Superior temporal gyrus (tissue), 1 donor: ENCODE results near the gene FKBP6.
"Not testable (repeated sequence)": the region's sequence is repeated elsewhere in the genome, so short reads cannot be mapped to it uniquely, and the experiment has no call there.

Experiments used
- DNase-seq: peaks from one replicate; pipeline ENCODE4 v3.0.0-alpha.2; 2016; ENCODE audit errors: extremely low spot score

Gene FKBP6

DNA sequence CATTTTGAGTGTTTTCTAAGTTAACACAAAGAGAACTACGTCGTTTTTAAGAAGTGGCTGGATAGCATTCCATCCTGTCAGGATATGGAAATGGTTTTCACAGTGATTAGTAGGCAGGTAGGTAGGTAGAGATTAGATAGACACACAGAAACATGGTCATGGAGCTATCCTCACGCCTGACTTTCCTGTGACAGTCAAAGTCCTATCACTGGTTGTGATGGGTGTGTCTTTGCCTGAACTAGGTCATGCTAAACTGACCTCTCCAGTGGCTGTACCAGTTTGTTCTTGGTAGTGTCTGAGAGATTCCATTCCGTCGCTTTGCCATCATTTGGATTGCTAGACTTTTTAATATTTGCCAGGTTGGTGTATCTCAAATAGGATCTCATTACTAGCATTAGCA lies 28.2 kb downstream of the FKBP6 start:
- no peak for DNase-seq

DNA sequence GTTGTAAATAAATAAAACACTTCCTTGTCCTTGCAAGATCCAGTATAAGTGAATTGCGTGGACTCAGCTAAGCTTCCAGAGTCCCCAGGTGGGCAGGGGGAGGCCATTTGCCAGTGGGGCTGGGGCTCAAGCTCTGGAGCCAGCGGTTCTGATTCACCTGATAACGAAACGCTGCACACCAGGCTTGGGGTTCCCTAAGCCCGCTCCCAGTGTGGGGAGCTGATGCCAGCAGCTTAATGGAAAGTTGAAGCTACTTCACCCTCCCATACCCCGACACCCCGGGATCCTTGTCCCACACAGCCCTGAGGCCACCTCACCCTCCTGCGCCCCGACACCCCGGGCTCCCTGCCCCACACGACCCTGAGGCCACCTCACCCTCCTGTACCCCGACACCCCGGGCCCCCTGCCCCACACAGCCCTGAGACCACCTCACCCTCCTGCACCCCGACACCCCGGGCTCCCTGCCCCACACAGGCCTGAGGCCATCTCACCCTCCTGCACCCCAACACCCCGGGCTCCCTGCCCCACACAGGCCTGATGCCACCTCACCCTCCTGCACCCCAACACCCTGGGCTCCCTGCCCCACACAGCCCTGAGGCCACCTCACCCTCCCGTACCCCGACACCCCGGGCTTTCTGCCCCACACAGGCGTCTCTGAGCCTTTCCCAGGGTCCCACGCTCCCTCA lies 30.8 kb downstream of the FKBP6 start:
- no peak for DNase-seq

DNA sequence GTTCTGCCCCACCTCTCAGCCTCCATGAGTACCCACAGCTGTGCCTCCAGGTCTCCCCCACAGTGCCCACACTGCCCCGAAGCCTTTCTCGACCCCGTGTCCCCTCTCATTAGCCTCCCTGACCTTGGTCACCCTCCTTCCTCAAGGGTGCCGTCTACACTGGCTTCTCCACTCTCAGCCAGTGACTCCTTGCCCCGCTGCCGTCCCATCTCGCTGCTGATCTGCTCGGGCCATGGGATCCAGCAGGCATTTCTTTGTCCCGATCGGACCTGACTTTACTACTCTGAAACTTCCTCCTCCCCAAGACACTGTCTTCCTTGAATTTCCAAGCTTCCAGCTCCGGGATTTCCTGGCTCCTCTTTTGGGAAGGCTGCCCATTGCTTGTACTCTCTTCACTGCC lies 31.3 kb downstream of the FKBP6 start:
- DNase-seq, result no peak

DNA sequence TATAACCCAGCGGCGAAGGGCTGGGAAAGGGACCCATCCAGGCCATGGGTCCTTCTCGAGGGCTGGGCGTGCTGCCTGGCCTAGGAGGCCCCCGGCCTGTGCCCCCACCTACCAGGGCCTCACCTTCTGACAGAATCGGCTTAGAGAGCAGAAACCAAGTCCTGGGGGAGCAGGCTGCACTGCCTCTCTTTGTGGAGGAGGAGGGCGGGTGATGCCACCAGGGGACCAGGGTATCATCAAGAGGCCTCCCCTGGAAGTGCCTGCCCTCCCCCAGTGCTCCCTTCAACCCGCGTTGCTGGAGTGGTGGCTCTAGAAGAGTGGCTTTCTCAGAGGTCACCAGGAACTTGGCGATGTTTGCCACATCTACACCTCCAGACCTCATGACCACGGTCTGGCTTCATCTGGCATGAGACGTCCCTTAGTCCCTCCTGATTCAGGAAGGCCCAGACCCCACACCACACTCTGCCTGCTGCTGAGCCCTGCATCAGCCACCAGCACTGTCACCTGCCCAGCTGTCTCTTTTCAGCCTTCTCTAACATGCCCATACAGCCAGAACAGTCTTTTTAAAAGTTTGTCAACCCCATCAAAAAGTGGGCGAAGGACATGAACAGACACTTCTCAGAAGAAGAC lies 31.9 kb downstream of the FKBP6 start:
- DNase-seq, result no peak

DNA sequence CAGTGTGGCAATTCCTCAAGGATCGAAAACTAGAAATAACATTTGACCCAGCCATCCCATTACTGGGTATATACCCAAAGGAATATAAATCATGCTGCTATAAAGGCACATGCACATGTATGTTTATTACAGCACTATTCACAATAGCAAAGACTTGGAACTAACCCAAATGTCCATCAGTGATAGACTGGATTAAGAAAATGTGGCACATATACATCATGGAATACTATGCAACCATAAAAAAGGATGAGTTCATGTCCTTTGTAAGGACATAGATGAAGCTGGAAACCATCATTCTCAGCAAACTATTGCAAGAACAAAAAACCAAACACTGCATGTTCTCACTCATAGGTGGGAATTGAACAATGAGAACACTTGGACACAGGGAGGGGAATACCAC lies 32.6 kb downstream of the FKBP6 start:
- DNase-seq, result not testable (repeated sequence)

DNA sequence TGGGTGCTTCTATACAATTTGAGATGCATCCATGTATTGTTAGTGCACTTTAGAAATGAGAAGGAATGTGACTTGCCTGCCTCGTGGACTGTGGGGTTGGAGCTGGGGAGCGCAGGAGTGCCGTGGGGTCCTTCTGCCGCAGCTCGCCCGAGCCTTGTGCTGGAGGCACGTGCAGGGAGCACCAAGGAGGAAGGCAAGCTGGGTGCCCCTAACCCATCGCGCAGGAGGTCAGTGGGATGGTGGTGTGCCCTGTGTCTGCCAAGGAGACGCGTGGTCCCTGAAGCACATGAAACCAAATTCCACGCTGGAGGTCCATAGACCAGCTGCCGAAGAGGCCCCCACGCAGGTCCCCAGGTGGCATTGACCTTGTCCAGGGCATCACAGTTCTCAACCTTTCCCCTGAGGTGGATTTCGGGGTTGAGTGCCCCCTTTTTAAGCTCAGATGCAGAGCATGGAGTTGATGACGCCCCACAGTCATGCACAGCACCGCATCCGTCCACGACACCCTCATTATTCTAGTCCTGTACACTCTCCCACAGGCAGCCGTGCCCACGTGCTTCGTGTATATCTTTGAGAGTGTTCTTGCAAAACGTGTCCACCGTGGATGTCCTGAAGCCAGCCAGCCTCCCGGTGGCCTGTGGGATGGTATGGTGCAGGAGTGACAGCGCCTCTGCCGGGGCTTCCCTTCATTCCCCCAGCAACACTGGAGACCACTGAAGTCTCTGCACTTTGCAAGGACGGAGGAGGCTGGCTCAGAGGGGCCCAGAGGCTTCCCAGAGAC lies 35.5 kb downstream of the FKBP6 start:
- DNase-seq, result no peak

DNA sequence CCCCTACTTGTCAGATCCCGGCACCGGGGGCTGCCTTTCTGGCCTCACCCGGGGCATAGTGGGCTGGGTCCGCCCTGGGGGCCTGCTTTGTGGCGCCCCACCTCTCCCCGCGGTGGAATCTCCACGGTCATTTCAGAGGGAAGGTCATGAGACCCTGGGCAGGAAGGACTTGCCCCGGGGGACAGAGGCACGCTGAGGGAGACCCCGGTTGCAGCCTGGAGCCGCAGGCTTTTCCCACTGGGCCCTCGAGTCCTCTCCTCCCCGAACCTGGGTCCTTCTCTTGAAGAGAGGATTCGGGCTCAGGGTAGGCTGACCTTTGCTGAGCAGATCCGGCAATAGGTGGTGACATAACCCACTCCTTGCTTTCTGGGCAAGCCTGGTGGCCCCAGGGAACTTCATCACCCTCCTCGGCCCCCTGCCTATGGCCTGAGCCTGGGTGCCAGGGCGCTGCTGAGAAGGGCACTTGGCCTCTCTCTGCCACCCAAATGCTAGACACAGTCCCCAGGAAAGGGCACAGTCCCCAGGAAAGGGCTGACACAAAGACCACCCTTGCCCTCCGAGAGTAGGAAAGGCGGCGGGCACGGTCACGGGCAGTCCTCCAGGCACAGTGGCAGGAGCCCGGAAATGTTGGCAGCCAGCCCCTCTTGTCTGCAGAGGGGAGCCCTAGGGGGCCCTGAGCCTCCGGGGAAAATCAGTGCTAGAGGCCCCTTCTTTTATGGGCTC lies 36.2 kb downstream of the FKBP6 start:
- no peak for DNase-seq

DNA sequence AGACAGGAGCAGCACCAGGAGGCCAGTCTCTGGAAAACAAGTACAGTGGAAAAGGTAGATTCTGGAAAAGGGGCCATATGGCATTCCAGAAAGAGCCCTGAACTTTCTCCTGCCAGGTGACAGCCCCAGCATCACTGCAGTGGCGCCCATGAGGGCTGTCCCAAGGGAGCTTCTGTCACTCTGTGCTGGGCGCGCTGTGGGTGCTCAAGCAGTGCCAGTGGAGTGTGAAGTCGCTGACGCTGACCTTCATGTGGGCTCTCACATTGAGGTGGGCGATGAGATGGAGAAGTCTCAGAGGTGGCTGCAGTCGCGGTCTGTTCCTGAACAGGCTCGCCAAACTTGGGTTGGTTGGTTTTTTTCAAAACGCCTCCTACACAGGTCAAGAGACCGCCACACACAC lies 38.2 kb downstream of the FKBP6 start:
- no peak for DNase-seq

DNA sequence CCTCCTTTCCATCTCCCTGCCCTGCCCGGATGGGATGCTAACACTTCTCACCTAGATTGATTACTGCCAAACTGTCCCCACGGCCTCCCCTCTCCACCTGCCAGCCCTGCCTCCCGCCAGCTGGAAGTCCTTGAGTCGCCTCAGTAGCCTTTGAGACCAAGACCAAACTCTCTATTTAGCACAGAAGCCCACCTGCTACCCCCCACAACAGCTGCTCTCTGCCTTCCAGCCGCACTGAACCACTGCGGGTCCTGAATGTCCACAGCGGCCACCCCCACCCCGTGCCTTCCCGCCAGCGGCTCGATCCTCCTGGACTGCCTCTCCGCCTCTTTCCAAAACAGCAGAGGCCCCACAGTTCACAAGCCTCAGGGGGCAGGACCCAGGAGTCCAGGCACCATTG lies 39.0 kb downstream of the FKBP6 start:
- no peak for DNase-seq

DNA sequence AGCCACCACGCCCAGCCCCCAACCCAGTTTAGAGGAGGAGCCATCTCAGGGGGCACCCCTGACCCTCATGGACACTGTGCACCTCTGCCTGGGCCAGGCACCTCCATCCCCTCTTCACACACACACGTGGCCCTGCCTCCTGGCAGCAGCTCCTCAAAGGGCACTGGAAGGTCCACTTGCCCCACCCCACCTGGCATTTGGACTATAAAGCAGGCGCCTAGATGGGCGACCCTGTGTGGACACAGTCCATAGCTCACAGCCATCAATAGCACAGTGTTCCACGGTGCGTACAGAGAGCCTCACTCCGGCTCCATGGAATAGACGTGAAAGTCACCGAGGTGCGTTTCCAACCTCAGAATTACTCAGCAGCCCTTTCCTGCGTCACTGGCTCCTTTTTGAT lies 41.0 kb downstream of the FKBP6 start:
- DNase-seq, result no peak

DNA sequence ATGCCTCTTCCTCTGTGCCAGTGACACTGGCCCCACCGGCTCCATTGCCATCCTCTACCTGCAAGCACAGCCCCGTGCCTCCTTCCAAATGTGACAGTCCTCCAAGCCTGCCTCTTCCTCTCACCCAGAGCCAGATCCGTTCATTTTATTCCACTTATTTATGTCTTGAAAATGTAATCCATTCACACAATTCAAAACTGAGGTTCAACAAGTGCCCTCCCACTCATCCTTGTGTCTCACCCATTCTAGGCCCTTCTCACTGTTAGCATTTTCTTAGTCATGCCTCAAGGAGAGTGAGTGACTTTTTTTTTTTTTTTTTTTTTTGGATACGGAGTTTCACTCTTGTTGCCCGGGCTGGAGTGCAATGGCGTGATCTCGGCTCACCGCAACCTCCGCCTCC lies 41.7 kb downstream of the FKBP6 start:
- DNase-seq, result no peak

DNA sequence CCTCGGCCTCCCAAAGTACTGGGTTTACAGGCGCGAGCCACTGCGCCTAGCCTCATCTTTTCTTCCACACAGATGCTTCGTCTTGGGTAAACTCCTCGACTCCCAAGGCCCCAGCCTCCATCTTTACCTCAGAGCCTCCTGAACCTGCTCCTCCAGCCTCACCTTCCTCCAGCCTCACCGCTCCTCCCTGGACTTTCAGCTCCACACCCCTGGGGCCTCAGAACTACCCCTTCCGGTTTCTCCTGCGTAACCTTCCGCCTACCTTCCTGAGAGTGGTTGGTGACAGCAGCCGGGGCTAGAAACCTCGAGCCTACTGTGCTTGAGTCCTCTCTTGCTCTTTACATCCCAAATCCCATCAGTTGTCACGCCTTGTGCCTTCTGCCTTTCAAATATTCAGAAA lies 45.8 kb downstream of the FKBP6 start:
- no peak for DNase-seq

DNA sequence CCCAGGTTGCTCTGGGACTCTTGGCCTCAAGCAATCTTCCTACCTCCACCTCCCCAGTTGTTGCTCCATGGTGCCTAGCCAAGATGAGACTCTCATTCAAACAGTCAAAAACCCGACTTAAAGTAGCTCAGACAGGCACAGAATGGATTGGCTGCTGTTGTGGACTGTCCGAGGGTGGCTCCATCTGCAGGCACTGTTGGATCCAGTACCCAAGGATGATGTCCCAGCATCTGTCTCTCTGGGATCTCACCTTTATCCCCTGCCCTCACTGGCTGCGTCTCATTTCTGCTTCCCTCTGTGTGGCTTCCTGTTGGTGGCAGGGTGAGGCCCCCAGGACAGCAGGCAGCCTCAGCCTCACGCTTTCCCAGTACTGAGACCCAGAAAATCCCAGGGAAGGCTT lies 48.3 kb downstream of the FKBP6 start:
- DNase-seq, result not testable (repeated sequence)

DNA sequence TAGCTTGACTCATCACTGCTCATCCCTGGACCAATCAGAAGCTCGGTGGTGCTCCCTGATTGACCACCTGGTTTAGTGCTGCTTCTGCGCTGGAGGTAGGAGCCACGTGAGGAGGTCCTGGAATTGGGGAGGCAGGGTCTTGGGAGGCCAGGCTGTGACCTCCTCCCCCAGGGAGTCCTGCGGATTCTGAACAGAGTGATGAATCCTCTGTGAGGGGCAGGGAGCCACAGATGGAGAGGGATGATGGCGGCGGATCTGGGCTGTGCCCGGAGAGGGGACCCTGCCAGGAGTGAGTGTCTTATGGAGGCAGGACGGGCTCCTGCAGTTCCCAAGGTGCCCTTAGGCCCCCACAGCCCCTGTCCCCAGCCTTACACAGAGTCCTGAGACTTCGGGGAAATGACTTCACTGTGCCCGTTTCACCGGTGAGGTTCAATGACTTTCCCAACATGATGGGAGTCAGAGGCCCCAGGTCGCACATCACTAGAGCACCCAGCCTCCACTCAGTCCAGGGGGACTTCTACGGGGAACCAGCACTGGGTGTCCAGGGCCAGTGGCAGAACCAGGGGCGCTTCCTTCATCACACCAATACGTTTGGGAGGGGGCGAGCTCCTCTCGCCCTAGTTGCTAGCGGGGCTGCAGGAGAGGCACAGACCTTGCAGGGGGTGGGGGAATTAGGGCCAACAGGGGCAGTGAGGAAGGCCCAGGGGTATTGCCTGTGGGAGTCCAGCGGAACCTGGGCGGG lies 48.9 kb downstream of the FKBP6 start:
- no peak for DNase-seq

DNA sequence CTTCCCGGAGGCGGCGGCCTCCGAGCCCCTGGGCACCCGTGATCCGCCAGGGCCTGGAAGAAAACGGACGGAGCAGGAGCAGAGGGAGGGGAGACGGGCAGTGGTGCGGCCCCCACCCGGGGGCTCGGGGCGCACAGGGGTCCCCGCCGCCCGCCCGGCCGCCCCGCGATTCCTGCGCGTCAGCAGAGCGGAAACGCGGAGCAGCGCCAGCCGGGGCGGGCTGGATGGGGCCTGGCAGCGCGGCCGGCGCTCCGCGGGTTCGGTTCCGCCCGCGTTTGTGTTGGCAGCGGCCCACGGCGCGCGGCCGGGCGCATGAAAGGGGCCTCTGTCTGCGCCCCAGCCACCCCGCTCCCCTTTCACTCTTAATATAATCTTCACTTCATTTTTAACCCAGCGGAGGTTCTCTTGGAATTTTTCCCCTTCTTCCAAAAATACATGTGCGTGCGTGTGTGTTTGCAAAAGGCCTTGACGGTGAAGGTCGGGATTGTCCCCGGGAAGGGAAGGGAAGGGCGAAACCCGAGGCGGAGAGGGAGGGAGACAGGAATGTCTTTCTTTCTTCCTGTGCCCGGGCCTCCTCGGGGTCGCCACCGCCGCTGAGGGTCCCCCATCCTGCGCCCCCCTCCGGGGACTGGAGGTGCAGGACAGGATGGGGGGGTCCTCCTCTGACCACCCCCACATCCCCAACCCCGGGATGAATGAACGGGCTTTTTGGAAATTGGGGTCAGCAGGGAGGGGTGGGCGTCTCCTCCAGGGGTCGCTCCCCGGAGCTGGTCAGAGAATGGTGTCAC lies 49.6 kb downstream of the FKBP6 start:
- DNase-seq, result not testable (repeated sequence)

DNA sequence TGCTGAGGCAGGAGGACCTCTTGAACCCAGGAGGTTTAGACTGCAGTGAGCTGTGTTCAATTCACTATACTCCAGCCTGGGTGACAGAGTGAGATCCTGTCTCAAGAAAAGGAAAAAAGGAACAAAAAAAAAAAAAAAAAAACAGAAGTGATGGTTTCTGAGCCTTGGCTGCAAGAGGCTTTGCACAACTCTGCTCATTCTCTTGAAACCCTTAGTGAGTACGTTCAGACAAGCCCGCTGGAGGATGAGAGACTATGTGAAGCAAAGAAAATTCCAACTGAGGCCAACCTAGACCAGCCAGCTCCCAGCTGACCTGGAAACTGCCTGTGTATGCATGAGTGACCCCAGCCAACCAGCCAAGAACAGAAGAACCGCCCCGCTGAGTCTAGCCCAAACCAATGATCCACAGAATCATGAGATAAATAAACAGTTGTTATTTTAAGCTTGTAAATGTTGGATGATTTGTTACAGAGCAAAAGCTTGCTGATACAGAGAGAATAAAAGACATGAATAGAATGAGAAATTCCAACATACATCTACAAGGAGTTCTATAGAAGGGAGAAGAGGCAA lies 55.1 kb downstream of the FKBP6 start:
- DNase-seq, result no peak

DNA sequence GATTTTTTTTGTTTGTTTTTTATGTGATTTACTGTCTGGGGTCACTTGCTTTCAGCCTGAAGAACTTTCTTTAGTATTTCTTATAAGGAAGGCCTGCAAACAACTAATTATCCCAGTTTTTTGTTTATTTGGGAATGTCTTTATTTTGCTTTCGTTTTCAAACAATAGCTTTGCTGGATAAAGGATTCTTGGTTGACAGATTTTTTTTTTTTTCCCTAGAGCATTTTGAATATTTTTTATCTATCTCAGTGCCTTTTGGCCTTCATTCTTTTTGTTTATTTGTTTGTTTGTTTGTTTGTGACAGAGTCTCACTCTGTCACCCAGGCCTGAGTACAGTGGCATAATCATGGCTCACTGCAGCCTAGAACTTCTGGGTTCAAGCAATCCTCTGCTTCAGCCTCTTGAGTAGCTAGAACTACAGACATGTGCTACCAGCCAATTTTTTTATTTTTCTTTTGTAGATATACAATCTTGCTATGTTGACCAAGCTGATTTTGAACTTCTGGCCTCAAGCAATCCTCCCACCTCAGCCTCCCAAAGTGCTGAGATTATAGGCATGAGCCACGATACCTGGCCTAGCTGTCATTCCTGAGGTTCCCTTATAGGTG lies 59.4 kb downstream of the FKBP6 start:
- no peak for DNase-seq

DNA sequence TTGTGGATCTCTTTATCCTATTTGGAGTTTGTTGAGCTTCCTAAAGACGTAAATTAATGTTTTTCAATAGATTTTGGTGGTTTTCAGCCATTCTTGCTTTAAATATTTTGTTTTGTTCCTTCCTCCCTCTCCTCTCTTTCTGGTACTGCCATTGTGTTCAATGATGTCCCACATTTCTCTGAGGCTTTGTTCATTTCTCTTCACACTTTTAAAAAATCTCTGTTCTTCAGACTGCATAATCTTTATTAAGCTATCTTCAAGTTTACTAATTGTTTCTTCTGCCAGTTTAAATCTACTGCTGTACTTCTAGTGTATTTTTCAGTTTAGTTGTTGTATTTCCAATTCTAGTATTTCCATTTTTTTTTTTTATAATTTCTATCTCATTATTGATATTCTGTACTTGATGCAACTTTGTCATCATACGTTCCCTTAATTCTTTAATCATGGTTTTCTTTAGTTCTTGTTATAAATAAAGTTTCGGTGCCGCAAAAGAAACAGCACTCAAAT lies 60.0 kb downstream of the FKBP6 start:
- DNase-seq, result no peak

DNA sequence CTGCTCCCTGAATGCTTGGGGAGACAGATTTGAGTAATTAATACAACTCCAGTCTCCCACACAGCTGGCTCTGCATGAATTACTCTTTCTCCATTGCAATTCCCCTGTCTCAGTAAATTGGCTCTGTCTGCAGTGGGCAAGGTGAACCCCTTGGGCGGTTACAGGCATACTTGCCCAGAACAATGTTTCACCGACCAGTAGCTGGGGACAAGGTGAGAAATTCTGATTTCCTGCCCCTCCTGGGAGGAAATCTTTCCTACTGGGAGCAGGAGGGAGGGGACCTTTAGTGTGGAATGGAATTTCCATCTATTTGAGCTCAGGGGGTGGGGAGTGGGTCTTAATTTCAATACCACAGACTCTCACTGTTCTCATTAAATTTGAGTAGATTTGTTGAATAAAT lies 63.4 kb downstream of the FKBP6 start:
- DNase-seq, result no peak

DNA sequence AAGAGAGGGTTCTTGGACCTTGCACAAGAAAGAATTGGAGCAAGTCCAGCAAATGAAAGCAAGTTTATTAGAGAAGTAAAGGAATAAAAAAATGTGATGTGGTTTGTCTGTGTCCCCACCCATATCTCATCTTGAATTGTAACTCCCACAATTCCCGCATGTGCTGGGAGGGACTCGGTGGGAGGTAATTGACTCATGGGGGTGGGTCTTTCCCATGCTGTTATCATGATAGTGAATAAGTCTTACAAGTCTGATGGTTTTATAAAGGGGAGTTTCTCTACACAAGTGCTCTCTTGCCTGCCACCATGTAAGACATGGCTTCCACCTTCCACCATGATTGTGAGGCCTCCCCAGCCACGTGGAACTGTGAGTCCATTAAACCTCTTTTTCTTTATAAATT lies 66.5 kb downstream of the FKBP6 start:
- no peak for DNase-seq
